Brain microvascular endothelial cell (primary cell): Measurements from ENCODE around the gene CCDC38.

Experiments used
- DNase-seq: peaks from one replicate; pipeline ENCODE4 v3.0.0-alpha.2; 2020
- H3K27ac ChIP-seq: fragments of 250-450 bp; sonication (Bioruptor Pico); 2 replicates; pipeline ENCODE4 v1.5.1; 2020; ENCODE audit warnings: mild to moderate bottlenecking, moderate library complexity
- H3K27me3 ChIP-seq: fragments of 250-450 bp; sonication (Bioruptor Pico); replicated peaks from 2 replicates; pipeline ENCODE4 v1.5.1; 2020; ENCODE audit warnings: mild to moderate bottlenecking
- H3K36me3 ChIP-seq: fragments of 250-450 bp; sonication (Bioruptor Pico); replicated peaks from 2 replicates; pipeline ENCODE4 v1.5.1; 2020; ENCODE audit warnings: mild to moderate bottlenecking
- H3K4me3 ChIP-seq: 2 replicates; pipeline ENCODE4 v1.5.1; 2011; ENCODE audit warnings: low read depth, mild to moderate bottlenecking, control low read depth, low read length, moderate library complexity
- in situ Hi-C: cut with HindIII; loops from 2 replicates; pipeline ENCODE4 v1.10.0; 2017; ENCODE audit warnings: low sequenced_read_pairs, low pct_ligation_motif_present
- TF ChIP-seq, protein P1 (sequence below): IDR thresholded peaks from 2 replicates; pipeline ENCODE4 v1.5.1; 2011; ENCODE audit warnings: low read depth, mild to moderate bottlenecking, moderate library complexity, low read length, control low read depth, inconsistent platforms; ENCODE audit errors: missing control alignments

Gene CCDC38

DNA sequence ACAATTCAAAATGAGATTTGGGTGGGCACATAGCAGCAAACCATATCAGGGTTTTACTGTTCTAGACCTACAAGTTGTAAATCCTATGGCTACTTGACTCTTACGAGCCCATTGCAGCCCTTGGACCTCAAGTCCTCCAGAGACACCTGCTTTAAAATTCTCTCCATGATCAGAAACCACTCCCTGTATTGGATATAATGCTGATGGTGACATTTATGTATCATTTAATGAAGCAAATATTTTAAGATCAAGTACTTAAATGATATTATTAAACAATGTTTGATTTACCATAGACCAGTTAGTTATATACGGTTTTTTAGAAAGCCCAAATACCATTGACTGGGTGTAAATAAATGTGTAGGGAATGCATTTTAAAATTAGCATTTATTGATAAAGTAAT, 24.9 kb upstream of the CCDC38 start:
- in situ Hi-C loops, result no loop called here
- no peak for DNase-seq
- H3K27ac ChIP-seq, result no peak overlapping the region
- TF ChIP-seq, protein P1, sequence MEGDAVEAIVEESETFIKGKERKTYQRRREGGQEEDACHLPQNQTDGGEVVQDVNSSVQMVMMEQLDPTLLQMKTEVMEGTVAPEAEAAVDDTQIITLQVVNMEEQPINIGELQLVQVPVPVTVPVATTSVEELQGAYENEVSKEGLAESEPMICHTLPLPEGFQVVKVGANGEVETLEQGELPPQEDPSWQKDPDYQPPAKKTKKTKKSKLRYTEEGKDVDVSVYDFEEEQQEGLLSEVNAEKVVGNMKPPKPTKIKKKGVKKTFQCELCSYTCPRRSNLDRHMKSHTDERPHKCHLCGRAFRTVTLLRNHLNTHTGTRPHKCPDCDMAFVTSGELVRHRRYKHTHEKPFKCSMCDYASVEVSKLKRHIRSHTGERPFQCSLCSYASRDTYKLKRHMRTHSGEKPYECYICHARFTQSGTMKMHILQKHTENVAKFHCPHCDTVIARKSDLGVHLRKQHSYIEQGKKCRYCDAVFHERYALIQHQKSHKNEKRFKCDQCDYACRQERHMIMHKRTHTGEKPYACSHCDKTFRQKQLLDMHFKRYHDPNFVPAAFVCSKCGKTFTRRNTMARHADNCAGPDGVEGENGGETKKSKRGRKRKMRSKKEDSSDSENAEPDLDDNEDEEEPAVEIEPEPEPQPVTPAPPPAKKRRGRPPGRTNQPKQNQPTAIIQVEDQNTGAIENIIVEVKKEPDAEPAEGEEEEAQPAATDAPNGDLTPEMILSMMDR, result no peak
- no peaks in the 10 kb centered on the region for H3K27me3 ChIP-seq
- no peaks in the 10 kb centered on the region for H3K36me3 ChIP-seq
- no peak overlapping the region for H3K4me3 ChIP-seq

DNA sequence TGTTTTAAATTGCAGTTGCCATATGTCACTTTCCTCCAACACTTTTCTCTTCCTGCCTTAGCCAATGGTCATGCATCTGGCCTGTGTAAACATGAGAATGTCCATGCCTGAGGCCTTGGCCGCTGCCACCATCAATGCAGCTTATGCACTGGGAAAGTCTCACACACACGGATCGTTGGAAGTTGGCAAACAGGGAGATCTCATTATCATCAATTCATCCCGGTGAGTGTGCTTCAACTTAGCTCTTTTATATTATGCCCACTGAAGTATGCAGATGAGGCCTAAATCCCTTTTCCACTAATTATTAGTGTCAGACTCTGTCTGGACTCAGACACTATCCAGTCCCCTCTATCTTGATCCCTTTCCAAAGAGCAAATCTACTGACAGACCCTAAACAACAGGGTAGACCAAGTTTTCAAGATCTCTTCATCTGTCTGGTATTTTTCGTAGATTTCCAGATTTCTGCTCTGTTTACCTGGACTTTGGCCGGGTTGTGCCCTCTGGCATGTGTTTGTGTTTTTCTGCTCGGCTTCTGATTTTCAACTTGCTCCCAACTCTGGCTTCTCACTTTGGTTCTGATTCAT, 24.0 kb upstream of the CCDC38 start:
- no peak overlapping the region for H3K27ac ChIP-seq
- in situ Hi-C loops, result no loop called here
- no peaks in the 10 kb centered on the region for H3K36me3 ChIP-seq
- H3K27me3 ChIP-seq, result no peaks in the 10 kb centered on the region
- TF ChIP-seq, protein P1, result no peak
- DNase-seq, result no peak
- H3K4me3 ChIP-seq, result no peak overlapping the region

DNA sequence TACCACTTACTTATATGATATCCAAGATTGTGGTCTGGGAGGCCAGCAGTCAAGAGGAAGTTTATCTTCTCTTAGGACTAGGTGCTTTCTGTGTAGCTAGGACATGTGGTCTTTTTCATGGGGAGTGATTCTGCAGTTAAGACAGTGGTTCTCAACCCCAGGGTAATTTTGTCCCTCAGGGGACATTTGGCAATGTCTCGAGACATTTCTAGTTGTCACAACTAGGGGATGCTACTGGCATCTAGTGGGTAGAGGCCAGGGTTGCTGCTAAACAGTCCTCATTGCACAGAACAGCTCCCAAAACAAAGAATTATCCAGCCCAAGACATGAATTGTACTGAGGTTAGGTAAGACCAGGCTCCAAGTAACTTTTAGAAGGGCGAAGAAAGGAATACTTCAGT, 20.7 kb upstream of the CCDC38 start:
- Histone ChIP-seq H3K27ac (no peak overlapping the region), H3K36me3 (no peaks in the 10 kb centered on the region), H3K4me3 (no peak overlapping the region), H3K27me3 (no peaks in the 10 kb centered on the region)
- DNase-seq, result no peak
- in situ Hi-C loops, result no loop called here
- TF ChIP-seq, protein P1, result peak; percentile 8

DNA sequence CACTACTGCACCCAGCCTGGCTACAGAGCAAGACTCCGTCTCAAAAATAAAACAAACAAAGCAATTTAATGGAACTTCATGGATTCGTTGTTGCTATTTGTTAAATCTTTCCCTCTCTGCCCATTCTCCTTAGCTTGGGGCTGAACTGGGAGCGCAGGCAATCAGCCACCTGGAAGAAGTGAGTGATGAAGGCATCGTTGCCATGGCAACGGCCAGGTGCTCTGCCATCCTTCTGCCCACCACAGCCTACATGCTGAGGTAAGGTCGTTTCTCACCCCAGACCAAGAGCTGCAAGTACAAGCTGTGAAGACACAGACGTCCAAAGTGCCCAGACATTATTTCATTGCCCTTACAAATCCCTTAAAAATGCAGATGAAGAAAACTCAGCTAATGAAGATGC, 19.8 kb upstream of the CCDC38 start:
- DNase-seq, result no peak
- H3K27ac ChIP-seq, result no peak overlapping the region
- TF ChIP-seq, protein P1, result no peak
- H3K27me3 ChIP-seq, result no peaks in the 10 kb centered on the region
- H3K4me3 ChIP-seq, result no peak overlapping the region
- in situ Hi-C loops, result no loop called here
- no peaks in the 10 kb centered on the region for H3K36me3 ChIP-seq

DNA sequence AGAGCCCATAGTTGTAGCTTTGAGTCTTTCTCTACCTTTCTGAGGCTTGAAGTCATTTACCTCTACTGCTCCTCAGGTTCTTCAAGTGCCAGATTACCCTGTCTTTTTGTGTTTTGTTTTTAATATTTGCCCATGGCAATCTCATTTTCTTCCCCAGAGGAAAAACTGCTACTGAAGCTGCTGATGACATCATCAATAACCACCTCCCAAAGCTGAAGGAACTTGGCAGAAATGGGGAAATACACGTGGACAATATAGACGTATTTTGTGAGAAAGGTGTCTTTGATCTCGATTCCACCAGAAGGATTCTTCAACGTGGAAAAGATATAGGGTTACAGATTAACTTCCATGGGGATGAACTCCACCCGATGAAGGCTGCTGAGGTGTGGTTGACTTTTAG, 17.8 kb upstream of the CCDC38 start:
- Histone ChIP-seq H3K27me3 (no peaks in the 10 kb centered on the region), H3K4me3 (no peak overlapping the region), H3K27ac (no peak overlapping the region), H3K36me3 (no peaks in the 10 kb centered on the region)
- in situ Hi-C loops, result no loop called here
- DNase-seq, result no peak
- TF ChIP-seq, protein P1, result no peak

DNA sequence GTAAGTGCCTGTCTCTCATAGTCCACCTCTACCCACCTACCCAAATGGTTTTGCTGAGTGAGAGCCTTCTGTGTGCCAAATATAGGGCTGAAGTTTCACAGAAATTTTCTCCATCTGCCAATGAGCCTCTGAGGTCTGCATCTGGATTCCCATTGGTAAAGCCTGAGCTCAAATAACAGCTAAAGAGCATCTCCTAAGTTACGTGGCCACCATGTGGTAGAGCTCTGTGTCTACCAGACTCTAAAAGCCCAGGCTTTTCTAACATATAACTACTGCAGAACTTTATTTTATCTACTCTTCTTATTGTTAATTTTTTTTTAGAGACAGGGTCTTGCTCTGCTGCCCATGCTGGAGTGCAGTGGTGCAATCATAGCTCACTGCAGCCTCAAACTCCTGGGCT, 16.7 kb upstream of the CCDC38 start:
- in situ Hi-C loops, result no loop called here
- Histone ChIP-seq H3K4me3 (no peak overlapping the region), H3K36me3 (no peaks in the 10 kb centered on the region), H3K27ac (no peak overlapping the region), H3K27me3 (no peaks in the 10 kb centered on the region)
- TF ChIP-seq, protein P1, result peak; percentile 32
- no peak for DNase-seq
